Liver (tissue), 9 donors: Measurements from ENCODE around the gene PHB1. TPM values are rescaled to one million over a fixed set of nuclear protein-coding genes. Genes with fewer than 3 reads are reported as not detected.

Source experiments
- DNase-seq: peaks from one replicate; pipeline ENCODE4 v3.0.0-alpha.2; 2017; ENCODE audit warnings: low spot score
- H3K27ac ChIP-seq, 2 donors: one replicate each; pipeline ENCODE4 v1.7.0; 2013; ENCODE audit warnings: inconsistent platforms in 2 of 2, low read length in 2 of 2, control low read depth in 1 of 2, low read depth in 1 of 2, mild to moderate bottlenecking in 1 of 2
- H3K27me3 ChIP-seq, 4 donors: one replicate each; pipeline versions ENCODE4 v1.6.1 to v1.7.0; 2013; ENCODE audit warnings: low read length in 3 of 4, inconsistent platforms in 1 of 4, mild to moderate bottlenecking in 1 of 4, moderate library complexity in 1 of 4; ENCODE audit not compliant: control insufficient read depth in 4 of 4, insufficient read depth in 4 of 4
- H3K36me3 ChIP-seq, 4 donors: one replicate each; pipeline versions ENCODE4 v1.6.1 to v1.7.0; 2013; ENCODE audit warnings: low read length in 3 of 4, mild to moderate bottlenecking in 3 of 4, low read depth in 1 of 4, moderate library complexity in 1 of 4; ENCODE audit not compliant: control insufficient read depth in 4 of 4, insufficient read depth in 3 of 4
- H3K4me1 ChIP-seq, 4 donors: one replicate each; pipeline versions ENCODE4 v1.6.1 to v1.7.0; 2013; ENCODE audit warnings: low read length in 3 of 4, mild to moderate bottlenecking in 3 of 4, moderate library complexity in 1 of 4; ENCODE audit not compliant: control insufficient read depth in 4 of 4, insufficient read depth in 4 of 4
- H3K4me3 ChIP-seq, 3 donors: one replicate each; pipeline versions ENCODE4 v1.6.1 to v1.7.0; 2013; ENCODE audit warnings: low read length in 3 of 3, control low read depth in 1 of 3, low read depth in 1 of 3, mild to moderate bottlenecking in 1 of 3
- H3K9ac ChIP-seq, 2 donors: one replicate each; pipeline ENCODE4 v1.7.0; 2013; ENCODE audit warnings: low read length in 2 of 2, mild to moderate bottlenecking in 2 of 2, moderate library complexity in 2 of 2, control low read depth in 1 of 2, low read depth in 1 of 2
- H3K9me3 ChIP-seq, 4 donors: one replicate each; pipeline versions ENCODE4 v1.6.1 to v1.7.0; 2013; ENCODE audit warnings: low read length in 3 of 4; ENCODE audit not compliant: control insufficient read depth in 4 of 4
- ATF3 ChIP-seq: IDR thresholded peaks from 2 replicates; pipeline ENCODE4 v1.6.1; 2016; ENCODE audit warnings: antibody characterized with exemption
- CTCF ChIP-seq: fragments of 150-350 bp; IDR thresholded peaks from 2 replicates; pipeline ENCODE4 v1.5.1; 2017; ENCODE audit warnings: improper control_type of control experiment, low read depth, low read length; ENCODE audit not compliant: missing input control
- FOXA1 ChIP-seq: IDR thresholded peaks from 2 replicates; pipeline ENCODE4 v1.6.1; 2016; ENCODE audit warnings: antibody characterized with exemption
- GABPA ChIP-seq, 2 donors: IDR thresholded peaks in 1 of 2; conservative IDR thresholded peaks in 1 of 2; 2 replicates each; pipeline ENCODE4 v1.6.1; 2016; ENCODE audit warnings: antibody characterized with exemption in 2 of 2, mild to moderate bottlenecking in 1 of 2, moderate library complexity in 1 of 2
- HNF4A ChIP-seq, 2 donors: conservative IDR thresholded peaks; 2 replicates each; pipeline ENCODE4 v1.6.1; 2016; ENCODE audit warnings: antibody characterized with exemption in 2 of 2, mild to moderate bottlenecking in 2 of 2
- JUND ChIP-seq, 2 donors: IDR thresholded peaks; 2 replicates each; pipeline ENCODE4 v1.6.1; 2016; ENCODE audit warnings: antibody characterized with exemption in 2 of 2
- NR2F2 ChIP-seq: IDR thresholded peaks from 2 replicates; pipeline ENCODE4 v1.6.1; 2016; ENCODE audit warnings: antibody characterized with exemption
- RAD21 ChIP-seq, 2 donors: IDR thresholded peaks; 2 replicates each; pipeline ENCODE4 v1.6.1; 2016; ENCODE audit warnings: antibody characterized with exemption in 2 of 2, mild to moderate bottlenecking in 2 of 2
- REST ChIP-seq: IDR thresholded peaks from 2 replicates; pipeline ENCODE4 v1.6.1; 2016; ENCODE audit warnings: antibody characterized with exemption, mild to moderate bottlenecking
- RXRA ChIP-seq, 2 donors: IDR thresholded peaks; 2 replicates each; pipeline ENCODE4 v1.6.1; 2017 to 2018; ENCODE audit warnings: antibody characterized with exemption in 2 of 2, mild to moderate bottlenecking in 1 of 2
- SP1 ChIP-seq: IDR thresholded peaks from 2 replicates; pipeline ENCODE4 v1.6.1; 2018; ENCODE audit warnings: antibody characterized with exemption, mild to moderate bottlenecking
- TAF1 ChIP-seq: conservative IDR thresholded peaks from 2 replicates; pipeline ENCODE4 v1.6.1; 2016; ENCODE audit warnings: antibody characterized with exemption, mild to moderate bottlenecking
- YY1 ChIP-seq: IDR thresholded peaks from 2 replicates; pipeline ENCODE4 v1.6.1; 2016; ENCODE audit warnings: antibody characterized with exemption, mild to moderate bottlenecking
- WGBS: extraction: QIAGEN DNeasy Blood & Tissue Kit; methylation state at CpG from one replicate; pipeline ENCODE4 v1.1.7; 2013; 5-methylcytosine and 5-hydroxymethylcytosine counted together
- polyA plus RNA-seq, 2 donors: library from polyadenylated mRNA; stranded (reverse) in 1 of 2; unstranded in 1 of 2; fragments of 200-250 nt in 1 of 2; fragments of >200 nt in 1 of 2; fragmentation: Nextera tagmentation in 1 of 2; extraction: Ambion mirVana in 1 of 2; gene quantifications; one replicate each; pipeline versions ENCODE4 v1.2.1 to v1.2.3, GENCODE V29; 2013 to 2015
- total RNA-seq, 2 donors: library from RNA; depleted of rRNA; stranded (reverse); fragments of >200 nt; gene quantifications; one replicate each; pipeline ENCODE4 v1.2.3, GENCODE V29; 2014
- donor health status: healthy.
- donor health status: healthy.
- donor health status: healthy.
- donor health status: healthy.
- donor health status: healthy.

The PHB1 gene
- total and polyA plus RNA-seq, 4 donors, result 52.5 to 149 (median 98.5) TPM

GRCh38 chr17:49464049-49464448 lies 49.4 kb upstream of the PHB1 start:
- H3K27ac ChIP-seq, result no peak overlapping the region
- TF ChIP-seq RAD21 (IDR thresholded peaks at IDR 0.05) (no peak), HNF4A (conservative IDR thresholded peaks at IDR 0.05) (no peak), TAF1 (no peak), NR2F2 (no peak), REST (no peak)
- H3K27me3 ChIP-seq, result peaks cover 0 to 7% (median 1%) of the 10 kb centered on the region in 4 donors
- WGBS, result 42% methylated on average over 2 of the region's 2 CpGs
- H3K9me3 ChIP-seq, result peaks cover 0 to 8% (median under 1%) of the 10 kb centered on the region in 4 donors
- no peaks in the 10 kb centered on the region for H3K36me3 ChIP-seq
- DNase-seq, result no peak
- H3K9ac ChIP-seq, result no peak overlapping the region
- H3K4me1 ChIP-seq, result no peaks in the 10 kb centered on the region
- no peak overlapping the region for H3K4me3 ChIP-seq

- Histone ChIP-seq H3K4me1 (no peaks in the 10 kb centered on the region), H3K4me3 (no peak overlapping the region), H3K27ac (no peak overlapping the region), H3K36me3 (no peaks in the 10 kb centered on the region), H3K9ac (no peak overlapping the region), H3K9me3 (peaks cover 0 to 8% (median under 1%) of the 10 kb centered on the region in 4 donors), H3K27me3 (peaks cover 0 to 12% (median 3%) of the 10 kb centered on the region in 4 donors)
- TF ChIP-seq SP1 (no peak), ATF3 (no peak), RAD21 (IDR thresholded peaks at IDR 0.05) (no peak), FOXA1 (no peak), GABPA (IDR thresholded peaks at IDR 0.05 in 1 of 2, conservative IDR thresholded peaks at IDR 0.05 in 1 of 2) (no peak), YY1 (no peak), RXRA (IDR thresholded peaks at IDR 0.05) (no peak), REST (no peak), NR2F2 (no peak), HNF4A (conservative IDR thresholded peaks at IDR 0.05) (no peak), JUND (IDR thresholded peaks at IDR 0.05) (no peak), CTCF (no peak)
- 34% methylated on average over 2 of the region's 2 CpGs for WGBS
- no peak for DNase-seq
Measured at GRCh38 chr17:49461580-49461979, 46.9 kb upstream of the PHB1 start.
